ENCODE results near the gene MRPS11. TPM values are rescaled to one million over a fixed set of nuclear protein-coding genes. Genes with fewer than 3 reads are reported as not detected.
"Not testable (repeated sequence)": the region's sequence is repeated elsewhere in the genome, so short reads cannot be mapped to it uniquely, and the experiment has no call there.

Gene MRPS11
- 42.7 TPM for polyA plus RNA-seq (ENCODE audit: insufficient read length)

DNA sequence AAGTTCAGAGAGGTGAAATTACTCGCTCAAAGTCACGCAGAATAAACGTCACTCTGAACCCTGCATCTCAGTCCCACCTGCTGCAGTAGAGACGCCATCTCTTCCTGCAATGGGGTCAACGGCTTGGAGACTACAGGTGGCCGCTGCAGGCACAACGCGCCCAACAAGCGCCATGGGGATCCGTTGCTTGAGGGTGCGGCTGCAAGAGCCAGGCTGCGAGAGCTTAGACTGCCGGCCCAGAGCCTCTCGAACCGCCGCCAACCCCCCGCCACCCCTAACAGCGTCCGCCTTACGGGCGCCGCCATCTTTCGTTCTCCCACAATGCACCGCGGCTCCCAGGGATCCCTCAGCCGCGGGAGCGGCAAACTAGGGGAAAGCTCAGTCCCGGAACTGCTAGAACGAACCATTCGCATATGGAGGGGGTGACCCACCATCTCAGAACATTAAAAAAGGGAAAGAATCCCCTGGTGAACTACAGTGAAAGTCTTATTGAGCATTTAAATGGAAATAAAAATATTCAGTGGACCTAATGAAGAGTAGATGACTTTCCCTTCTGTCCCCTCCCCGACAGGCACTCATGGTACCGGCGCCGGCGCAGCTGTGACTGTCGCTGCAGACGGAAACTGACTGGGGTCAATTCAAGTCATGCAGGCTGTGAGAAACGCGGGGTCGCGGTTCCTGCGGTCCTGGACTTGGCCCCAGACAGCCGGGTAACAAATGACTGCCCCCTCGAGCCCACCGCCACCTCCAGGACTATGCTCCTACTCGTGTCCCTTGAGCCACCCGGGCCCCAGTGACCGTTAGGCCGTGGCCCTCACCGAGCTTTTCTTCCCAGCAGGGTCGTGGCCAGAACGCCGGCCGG, at the start of gene MRPS11, which contains the start of gene MRPL46:
MRPS11 (plus strand) TSS at position 636 of the 862 bp plus-strand sequence; CDS start at position 646, 10 bp downstream.
MRPL46 (minus strand) TSS at position 316 of the 862 bp plus-strand sequence; CDS start at position 305, 11 bp downstream.
- peak; percentile 94 for DNase-seq

DNA sequence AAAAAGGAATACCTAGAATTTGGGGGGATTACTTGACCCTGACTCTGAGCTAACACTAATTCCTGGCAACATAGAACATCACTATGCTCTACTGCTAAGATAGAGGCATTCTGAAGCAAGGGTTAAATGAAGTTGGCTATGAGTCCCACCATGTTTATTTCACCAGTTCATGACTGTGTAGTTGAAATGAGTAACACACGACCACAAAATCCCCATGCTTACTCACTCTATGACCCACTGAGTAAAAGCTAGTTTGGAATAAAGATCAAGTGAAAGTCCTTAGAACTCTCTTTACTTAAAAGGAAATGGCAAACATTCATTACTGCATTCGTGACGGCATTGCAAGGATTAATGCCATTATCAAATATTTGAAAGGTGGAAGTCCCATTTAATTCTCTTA, 47.7 kb upstream of the MRPS11 start:
- DNase-seq = no peak

DNA sequence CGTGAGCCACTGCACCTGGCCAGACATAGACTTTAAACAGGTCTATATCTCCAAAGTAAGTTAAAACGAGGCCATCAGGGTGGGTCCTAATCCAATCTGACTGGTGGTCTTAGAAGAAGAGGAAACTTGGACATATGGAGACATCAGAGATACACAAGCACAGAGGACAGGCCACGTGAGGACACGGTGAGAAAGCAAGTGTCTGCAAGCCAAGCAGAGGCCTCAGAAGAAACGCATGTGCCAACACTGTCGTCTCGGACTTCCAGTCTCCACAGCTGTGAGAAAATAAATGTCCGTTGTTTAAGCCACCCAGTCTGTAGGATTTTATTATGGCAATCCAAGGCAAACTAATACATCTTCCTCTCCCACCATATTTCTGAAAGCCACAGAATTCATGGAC, 44.2 kb upstream of the MRPS11 start:
- no peak for DNase-seq

DNA sequence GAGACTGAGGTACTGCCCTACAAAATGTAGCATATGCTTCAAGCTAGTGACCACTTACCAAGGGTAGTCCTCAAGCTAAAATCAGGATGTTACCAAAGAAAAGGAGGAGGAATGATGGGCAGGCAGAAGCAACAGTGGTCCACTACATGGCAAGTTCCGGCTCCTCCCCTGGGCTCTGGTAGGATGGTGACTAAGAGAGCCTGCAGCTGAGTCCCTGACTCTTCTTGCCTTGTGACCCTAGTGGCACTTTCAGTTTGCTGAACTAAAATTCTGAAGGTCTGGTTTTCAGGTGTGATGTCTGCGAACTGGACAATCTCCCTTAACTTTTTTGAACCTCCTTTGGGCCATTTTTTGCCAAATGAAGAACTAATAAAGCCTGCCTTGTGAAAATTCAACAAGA, 41.2 kb upstream of the MRPS11 start:
- DNase-seq = no peak

DNA sequence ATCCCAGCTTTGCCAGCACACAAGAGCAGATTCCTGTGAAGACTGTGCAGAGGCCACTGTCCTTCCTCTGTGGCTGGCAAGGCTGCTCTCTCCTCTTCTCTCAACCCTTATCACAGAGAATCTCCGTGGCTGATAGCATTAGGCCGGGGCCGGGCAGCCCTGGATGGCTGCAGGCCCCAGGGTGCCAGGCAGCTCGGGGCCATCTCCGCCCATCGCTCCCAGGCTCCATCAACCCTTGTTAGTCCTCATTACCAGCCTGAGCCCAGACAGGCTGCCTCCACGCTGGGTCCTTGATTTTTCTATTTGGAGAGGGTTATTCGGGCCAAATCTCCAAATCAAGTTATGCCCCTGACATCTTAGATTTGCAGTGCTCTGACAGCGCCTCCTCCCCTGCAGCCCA, 39.5 kb upstream of the MRPS11 start:
- DNase-seq = no peak

DNA sequence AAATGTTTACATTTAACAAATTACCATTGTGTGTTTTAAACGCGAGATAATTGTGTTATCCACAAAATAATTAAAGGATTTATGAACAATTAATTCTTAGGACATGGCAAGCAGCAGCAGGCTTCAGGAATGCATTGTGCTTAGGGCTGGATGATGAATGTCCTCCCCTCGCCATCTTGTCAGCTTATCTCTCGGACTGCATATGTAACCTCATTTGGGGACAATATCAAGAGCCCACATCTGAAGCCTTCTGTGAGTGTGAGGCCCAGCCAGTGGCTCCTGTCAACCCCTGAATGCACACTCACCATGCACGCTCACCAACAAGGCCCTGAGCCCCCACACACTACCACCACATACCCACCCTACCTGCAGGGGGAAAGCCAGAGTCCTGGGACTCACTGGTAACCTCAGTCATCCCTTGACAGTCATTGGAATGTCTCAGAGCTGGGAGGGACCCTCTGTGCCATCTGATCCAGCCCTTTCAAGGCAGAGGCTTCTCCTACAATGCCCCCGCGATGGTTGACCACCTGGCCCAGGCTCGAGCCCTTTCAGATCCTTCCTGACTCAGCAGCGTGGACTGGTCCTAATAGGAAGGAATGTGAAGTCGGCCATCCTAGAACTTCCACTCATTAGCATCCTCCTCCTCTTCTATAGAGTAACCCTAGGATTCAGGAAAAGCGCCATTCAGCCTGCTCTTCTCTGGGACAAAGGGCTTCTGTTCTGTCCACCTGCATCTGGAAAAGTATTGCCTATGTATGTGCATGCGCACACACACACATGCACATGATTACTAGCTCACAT, 38.5 kb upstream of the MRPS11 start:
- DNase-seq = no peak

DNA sequence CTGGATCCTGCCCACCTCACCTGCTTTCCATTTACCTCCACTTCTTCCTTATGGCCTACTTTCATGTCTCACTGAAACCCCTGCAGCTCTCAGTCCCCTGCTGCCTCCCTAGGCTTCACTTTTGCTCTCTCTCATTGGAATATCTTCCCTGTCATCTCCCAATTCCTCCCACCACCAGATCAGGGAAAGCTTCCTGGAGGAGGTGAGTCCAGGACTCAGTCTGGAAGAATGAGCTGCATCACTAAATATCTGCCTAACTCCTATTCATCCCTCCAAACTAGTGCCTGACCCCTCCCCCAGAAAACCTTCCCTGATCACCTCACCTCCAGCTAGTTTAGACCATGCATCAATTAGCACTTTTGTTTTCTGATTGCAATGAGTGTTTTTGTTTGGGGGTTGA, 37.5 kb upstream of the MRPS11 start:
- no peak for DNase-seq

DNA sequence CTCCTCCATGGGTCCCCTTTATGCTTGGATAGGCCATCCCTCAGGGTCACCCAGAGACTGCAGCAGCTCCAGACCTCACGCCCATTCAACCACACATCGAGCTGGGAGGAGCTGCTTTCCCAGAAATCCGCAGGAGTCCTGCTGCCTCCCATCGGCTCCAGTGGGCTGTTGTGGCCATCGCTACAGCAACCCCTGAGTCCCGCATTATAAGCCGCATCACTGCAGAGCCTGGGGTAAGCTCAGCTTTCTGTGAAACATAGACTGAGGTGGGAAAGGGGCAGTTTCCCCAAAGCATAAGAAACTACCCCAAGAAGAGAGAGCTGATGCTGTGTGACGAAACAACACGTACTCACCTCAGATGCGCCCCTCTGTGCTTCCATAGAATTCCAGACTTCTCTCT, 36.1 kb upstream of the MRPS11 start:
- no peak for DNase-seq

DNA sequence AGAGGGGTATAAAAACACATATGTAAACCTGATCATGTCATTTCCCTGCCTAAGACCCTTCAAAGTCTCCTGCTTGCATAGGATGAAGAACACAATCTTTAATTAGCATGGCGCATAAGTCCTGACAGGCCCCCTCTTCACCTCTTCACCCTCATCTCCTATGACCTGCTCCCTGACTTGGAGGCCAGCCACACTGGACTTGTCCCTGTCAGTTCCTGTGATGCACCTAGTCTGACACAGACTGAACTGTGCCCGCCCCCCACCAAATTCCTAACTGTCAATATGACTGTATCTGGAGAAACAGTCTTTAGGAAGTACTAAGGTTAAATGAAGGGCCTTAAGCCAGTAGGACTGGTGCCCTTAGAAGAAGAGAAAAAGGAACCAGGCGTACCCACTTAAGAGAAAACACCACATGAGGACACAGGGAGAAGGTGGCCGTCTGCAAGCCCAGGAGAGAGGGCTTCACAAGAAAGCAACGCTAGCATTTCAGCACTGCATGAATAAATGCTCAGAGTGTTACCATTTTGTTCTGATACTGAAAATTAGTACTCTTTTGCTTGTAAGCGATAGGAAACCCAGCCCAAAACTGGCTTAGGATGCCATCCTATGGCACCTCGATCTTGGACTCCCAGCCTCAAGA, 34.3 kb upstream of the MRPS11 start:
- no peak for DNase-seq

DNA sequence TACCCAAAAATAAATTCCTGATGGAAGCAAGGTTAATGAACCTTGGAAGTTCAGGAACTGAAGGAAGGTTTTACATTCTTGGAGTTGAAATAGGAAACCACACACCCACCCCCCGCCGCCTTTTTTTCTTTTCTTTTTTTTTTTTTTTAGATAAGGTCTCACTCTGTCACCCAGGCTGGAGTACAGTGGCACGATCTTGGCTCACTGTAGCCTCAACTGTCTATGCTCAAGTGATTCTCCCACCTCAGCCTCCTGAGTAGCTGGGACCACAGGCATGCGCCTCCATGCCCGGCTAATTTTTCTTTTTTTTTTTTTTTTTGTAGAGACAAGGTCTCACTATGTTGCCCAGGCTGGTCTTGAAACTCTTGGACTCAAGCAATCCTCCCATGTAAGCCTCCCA, 33.4 kb upstream of the MRPS11 start:
- not testable (repeated sequence) for DNase-seq

DNA sequence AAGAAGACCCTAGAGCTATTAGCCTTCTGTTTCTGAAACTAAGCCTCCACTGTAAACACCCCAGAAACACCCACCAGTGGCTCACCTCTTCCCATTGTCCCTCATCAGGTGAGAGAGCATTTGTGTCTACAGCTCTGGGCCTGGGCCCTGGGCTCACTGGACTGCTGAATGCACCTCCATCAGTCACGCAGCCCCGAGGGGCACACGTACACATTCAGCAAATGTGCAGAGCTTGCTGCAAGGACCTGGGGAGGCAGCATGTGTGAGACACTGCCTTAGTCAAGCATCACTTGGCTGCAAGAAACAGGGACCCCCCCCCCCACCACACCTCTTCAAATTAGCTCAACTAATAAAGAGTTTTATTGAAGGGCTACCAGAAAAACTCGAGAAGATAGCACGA, 29.3 kb upstream of the MRPS11 start:
- no peak for DNase-seq

DNA sequence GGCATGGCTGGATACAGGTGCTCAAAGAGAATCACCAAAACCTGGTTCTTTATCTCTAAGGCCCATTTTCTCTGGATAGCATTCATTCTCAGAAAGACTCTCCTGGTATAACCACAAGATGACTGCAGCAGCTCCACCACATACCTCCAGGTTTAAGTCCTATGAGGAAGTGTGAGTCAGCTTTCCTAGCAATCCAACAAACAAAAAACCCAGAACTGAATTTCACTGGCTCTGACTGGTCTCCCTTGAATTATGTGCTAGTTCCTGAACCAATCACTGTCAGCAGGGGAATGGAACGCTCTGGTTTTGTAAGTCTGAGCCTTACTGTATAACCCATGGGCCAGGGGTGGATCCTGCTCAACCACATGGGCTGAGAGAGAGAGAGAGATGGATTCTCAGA, 27.5 kb upstream of the MRPS11 start:
- DNase-seq = no peak

DNA sequence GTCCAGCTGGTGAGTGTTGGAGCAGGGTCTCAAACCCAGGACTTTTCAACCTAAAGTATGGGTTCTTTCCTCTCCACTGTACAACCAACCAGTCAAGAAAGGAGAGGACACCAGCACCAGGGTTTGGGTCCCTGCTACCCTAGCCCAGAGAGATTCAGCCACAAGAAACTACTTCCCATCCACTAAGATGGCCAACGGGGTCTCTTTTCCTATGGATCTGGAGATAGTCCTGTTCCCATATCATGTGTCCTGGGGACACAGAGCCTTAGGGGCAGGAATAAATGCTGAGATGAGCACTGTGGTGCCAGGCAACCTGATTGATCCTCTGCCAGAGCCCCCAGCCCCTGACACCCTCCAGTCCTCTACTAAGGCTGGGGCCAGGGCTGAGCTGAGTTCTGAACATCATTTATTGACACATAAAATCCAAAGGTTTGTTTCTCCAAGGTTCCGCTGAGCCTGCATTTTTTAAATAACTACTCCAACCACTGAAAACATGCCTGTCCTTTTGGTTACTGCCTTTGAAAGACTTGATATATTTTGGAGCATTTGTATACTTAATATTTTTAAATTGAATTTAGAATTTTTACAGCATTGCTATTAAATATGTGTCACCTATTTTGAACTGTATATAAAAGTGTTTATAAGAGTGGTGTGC, 26.3 kb upstream of the MRPS11 start:
- DNase-seq = no peak

DNA sequence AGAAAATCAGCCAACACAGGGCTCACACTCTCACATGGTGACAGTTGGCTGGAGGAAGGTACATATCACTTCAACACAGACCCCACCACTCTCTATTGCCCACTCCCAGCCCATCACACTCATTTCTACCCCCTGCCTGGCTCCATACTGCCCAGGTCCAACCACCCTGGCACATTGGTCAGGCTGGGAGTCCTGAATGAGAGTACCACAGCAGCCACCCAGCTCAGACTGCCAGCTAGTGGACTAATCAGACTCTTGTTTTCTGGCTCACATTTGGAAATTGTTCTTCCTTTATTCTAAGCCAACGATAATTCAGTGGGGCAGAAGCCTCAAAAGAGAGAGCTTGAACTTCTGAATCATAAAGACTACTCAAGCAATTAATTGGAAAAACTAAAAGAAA, 20.3 kb upstream of the MRPS11 start:
- no peak for DNase-seq

DNA sequence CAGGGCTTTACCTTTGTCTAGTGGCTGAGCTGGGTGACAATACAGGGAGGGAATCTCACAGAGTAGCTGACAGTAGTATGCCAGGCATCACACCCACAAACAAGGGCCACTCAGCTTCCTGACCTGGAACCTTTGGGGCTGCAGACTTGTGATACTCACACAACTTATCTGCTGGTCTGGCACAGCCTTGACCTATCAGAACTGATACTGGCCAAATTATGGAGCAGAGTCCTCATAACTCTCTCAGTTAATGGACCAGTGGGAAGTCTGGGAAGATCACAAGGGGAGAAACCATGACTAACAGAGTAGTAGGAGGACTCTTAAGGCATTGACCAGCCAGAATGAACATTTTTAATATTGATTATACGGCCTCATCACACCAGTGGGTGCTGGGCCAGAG, 19.8 kb upstream of the MRPS11 start:
- DNase-seq = no peak

DNA sequence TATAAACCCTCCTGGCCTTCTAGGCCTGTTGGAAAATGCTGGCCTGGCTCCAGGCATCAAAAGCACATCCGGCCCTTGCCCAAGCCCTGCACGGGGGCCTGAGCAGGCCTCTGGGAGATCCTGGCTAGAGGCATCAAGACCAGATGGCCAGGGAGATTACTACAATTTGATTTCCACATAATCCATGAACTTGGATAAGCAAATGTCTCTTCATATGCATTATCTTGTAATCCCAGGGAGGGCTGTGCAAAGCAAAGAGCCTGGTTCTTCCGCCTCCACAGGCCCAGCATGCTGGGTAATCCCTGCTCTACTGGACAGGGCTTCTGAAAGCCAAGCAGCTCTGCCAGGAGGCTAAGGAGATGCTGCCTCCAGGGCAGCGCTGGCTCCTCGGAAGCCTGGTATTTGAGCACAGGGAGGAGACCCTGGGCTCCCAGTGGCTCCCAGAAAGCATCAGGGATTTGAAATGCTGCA, 18.5 kb upstream of the MRPS11 start:
- no peak for DNase-seq

DNA sequence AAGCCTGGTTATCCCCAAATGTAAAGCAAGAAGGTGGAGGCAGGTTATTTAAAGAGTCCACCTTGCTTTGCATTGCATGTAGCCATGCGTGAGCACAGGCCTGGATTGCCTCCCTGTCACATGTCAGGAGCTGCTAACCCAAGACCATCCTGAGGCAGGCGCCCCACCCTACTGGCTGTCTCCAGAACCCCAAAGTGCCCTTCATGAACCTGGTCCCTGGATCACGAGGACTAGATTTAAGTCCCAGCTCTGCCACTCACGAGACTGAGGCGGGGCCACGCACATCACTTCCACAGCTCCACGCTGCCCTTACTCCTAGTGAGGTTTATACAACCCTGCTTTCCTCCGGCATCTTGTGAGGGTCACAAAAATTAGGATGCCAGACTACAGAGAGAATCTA, 17.9 kb upstream of the MRPS11 start:
- no peak for DNase-seq

DNA sequence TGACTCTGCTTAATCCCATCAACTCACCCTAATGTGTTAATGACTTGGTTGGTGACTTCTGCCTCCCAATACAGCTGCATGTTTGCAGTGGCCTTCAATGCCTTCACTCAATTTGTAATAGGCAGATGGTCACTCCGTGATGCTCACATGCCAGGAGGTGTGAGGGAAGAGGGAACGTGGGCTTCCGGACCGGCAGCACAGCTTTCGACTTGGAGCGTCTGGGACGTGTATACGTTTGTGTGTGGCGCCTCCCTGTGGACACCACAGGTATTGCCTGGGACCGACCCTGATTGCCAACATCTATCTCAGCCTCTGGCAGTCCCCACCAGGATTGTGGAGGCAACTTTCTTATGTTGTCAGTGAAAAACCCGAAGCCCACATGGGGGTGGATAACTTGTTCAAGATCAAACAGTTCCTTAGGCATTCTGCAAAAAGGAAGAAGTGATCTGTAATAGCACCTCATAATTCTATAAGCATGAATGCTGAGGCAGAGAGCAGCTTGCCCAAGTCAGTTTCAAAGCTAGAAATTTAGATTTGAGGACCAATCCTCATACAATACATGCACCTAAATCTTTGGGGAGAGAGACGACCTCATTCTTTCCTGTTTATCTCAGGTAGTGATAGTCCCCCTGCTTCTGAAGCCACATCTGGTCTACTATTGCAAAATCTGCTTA, 17.2 kb upstream of the MRPS11 start:
- no peak for DNase-seq

DNA sequence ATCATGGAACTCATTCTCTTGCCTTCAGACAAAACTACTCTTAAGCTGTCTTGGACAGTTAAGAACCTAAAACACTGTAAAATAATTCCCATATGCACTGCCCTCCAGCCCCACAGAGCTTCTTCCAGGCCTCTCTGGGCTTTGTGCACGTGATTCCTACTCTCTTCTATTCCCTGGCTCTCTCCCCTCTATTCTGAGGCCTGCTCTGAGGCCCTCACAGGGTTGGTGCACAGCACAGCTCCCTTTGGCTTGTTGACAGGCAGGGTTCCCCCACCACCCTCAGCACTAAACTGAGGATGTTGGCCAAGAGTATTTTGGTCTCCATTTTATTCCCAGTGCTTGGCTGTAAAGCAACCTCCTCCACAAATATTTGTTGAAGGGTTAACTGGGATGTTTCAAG, 13.9 kb upstream of the MRPS11 start:
- DNase-seq = no peak

DNA sequence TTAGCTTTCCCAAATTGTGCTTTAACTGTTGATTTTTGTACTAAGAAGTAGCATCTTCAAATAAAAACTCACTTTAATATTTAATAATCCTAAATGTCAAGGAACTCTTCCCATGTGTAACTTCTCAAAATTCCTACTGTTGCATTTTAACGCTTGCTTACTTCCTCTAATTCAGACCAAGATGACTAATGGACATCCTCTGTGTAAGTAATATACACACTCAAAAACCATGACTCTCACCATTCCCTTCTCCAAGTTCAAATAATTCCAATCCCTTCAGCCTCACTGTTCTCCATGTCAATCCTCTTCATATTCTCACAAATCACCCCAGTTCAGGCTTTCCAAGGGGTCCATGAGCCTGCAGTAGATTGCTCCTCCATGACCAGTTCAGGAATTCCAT, 13.3 kb upstream of the MRPS11 start:
- no peak for DNase-seq

DNA sequence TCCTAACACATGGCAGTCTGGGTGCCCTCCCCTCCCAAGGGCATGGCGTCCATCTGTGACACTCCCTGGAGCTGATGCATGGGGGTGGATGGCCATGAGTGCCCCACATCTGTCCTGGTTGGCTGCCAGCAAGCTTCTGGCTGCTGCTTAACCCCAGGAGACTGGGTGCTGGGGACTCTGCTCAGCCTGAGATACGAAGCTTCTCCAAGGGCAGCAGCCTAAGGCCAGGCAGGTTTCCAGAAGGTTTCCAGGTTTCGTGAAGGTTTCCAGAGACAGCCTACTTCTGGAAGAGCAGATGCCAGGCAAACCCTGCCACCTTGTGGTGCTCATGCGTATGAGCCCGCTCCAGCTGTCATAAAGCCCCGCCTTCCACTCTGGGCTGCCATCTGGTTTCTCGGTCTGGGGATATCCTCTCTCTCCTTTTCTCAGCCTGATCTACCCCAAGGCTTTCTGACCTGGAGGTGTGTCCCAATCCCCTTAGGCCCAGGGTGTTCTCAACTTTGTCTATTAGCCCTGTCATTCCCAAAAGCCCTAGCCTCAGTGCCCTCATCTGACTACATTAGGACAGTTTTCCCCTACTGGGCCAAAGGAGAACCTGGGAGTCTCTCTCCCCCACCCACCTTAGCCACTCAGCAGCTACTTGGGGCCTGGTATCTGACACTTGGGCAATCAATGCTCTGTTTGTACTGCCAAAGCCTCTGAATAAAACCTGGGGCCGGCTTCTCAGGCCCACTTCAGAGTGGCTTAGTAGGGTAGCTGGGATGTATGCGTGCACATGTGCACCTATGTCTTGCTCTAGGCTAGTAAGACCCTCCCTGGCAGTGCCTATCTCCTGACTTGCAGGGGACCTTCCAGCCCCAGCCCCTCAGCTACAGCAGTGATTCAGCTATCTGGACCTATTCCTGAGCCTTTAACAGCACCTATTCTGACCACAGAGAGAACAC, 12.4 kb upstream of the MRPS11 start:
- DNase-seq = peak; percentile 33

Measured in hindlimb muscle (tissue), 1 donor.